Thyroid gland (tissue), 4 donors: Measurements from ENCODE around the gene ALDH3B2.
"Not testable (repeated sequence)": the region's sequence is repeated elsewhere in the genome, so short reads cannot be mapped to it uniquely, and the experiment has no call there.

ENCODE experiments used
- CTCF ChIP-seq, 6 experiments: fragments of 200-600 bp in 3 of 6; fragments of 450-650 bp in 3 of 6; sonication (generic) in 3 of 6; IDR thresholded peaks; one replicate each; pipeline ENCODE4 v1.5.1; 2016 to 2019; ENCODE audit warnings: antibody characterized with exemption in 6 of 6, mild to moderate bottlenecking in 2 of 6, inconsistent platforms in 1 of 6, moderate library complexity in 1 of 6
- POLR2A ChIP-seq, 2 donors: fragments of 450-650 bp; IDR thresholded peaks; one replicate each; pipeline ENCODE4 v1.6.1; 2017; ENCODE audit warnings: antibody characterized with exemption in 2 of 2, mild to moderate bottlenecking in 2 of 2, moderate library complexity in 1 of 2

- TF ChIP-seq CTCF, POLR2A (IDR thresholded peaks at IDR 0.05): not testable (repeated sequence)
Observed at GRCh38 chr11:67626131-67626833, 48.1 kb downstream of the ALDH3B2 start.
